Measurements from ENCODE around the gene MYL11. TPM values are rescaled to one million over a fixed set of nuclear protein-coding genes. Genes with fewer than 3 reads are reported as not detected.

The MYL11 gene
- polyA plus RNA-seq, 1 of the 3 experiments (the other 2 are of a cell fraction), result 0.23 TPM

DNA sequence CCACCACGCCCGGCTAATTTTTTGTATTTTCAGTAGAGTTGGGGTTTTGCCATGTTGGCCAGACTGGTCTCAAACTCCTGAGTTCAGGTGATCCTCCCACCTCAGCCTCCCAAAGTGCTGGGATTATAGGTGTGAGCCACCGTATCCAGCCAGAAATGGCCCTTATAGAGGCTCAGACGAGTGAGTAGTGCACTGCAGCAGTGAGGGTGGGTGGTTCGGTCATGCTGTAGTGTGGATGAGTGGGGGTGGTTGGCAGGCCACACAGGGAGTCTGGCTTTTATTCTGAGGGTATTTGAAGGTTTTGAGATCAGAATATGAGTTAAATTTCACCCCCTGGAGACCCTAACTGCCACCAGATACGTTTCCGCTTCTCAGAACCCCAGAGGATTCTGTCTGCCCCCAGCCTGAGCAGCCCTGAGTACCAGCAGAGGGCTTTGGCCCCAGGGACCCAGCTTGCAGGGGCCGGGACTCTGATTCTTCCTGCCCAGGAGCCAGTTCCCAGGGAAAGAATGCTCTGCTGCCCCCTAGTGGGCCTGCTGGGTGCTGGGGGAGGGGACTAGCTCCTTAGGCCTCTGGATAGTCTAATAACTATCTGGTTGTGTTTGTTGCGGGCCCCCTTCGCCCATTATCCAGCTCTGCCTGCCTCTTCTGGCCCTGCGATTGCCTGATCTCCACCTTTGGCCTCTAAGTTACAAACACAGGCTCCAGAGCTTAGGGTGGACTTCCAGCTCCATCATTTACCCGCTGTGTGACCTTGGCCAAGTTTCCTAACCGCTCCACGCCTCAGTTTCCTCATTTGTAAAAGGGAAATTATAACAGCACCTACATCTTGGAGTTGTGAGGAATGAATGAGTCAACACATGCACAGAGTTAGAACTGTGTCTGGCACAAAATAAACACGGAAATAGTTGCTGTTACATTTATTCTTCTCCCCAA lies 34.8 kb downstream of the MYL11 start (continued):
- TF ChIP-seq RCOR1 (IDR thresholded peaks at IDR 0.05; ENCODE audit: low read length) (no peak), FOXM1 (IDR thresholded peaks at IDR 0.05; ENCODE audit: low read depth) (no peak), YY1 (IDR thresholded peaks at IDR 0.05; ENCODE audit: low read depth) (no peak), USF2 (IDR thresholded peaks at IDR 0.05; ENCODE audit: borderline replicate concordance, low read depth, low read length) (no peak), NRF1 (IDR thresholded peaks at IDR 0.05; ENCODE audit: low read depth, low read length) (no peak), TAF1 (IDR thresholded peaks at IDR 0.05; ENCODE audit: borderline replicate concordance, low read depth, low read length) (peak; percentile 62; the same call in 1 of the 2 replicates), MXI1 (IDR thresholded peaks at IDR 0.05; ENCODE audit: low read depth, low read length) (no peak), JUND (IDR thresholded peaks at IDR 0.05) (no peak), IRF3 (IDR thresholded peaks at IDR 0.05; ENCODE audit: low read depth, low read length) (no peak), REST (IDR thresholded peaks at IDR 0.05; ENCODE audit: low read depth, low read length) (no peak), EP300 (IDR thresholded peaks at IDR 0.05; ENCODE audit: borderline replicate concordance in 1 of 2, low read depth in 1 of 2, low read length in 1 of 2) (no peak; a peak in 1 of 4 replicates), SMC3 (IDR thresholded peaks at IDR 0.05; ENCODE audit: low read depth, low read length) (peak; percentile 78), EZH2phosphoT487 (IDR thresholded peaks at IDR 0.05; ENCODE audit: borderline replicate concordance, low read depth) (no peak), SIN3A (IDR thresholded peaks at IDR 0.05; ENCODE audit: borderline replicate concordance, low read depth, low read length) (peak; percentile 87; the same call in 1 of the 2 replicates), ELF1 (IDR thresholded peaks at IDR 0.05) (no peak), MEF2A (IDR thresholded peaks at IDR 0.05; ENCODE audit: borderline replicate concordance, low read depth) (no peak), RXRA (IDR thresholded peaks at IDR 0.05; ENCODE audit: borderline replicate concordance, low read depth) (no peak)
- TF ChIP-seq, protein P1, sequence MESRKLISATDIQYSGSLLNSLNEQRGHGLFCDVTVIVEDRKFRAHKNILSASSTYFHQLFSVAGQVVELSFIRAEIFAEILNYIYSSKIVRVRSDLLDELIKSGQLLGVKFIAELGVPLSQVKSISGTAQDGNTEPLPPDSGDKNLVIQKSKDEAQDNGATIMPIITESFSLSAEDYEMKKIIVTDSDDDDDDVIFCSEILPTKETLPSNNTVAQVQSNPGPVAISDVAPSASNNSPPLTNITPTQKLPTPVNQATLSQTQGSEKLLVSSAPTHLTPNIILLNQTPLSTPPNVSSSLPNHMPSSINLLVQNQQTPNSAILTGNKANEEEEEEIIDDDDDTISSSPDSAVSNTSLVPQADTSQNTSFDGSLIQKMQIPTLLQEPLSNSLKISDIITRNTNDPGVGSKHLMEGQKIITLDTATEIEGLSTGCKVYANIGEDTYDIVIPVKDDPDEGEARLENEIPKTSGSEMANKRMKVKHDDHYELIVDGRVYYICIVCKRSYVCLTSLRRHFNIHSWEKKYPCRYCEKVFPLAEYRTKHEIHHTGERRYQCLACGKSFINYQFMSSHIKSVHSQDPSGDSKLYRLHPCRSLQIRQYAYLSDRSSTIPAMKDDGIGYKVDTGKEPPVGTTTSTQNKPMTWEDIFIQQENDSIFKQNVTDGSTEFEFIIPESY (IDR thresholded peaks at IDR 0.05; ENCODE audit: borderline replicate concordance, low read depth), result no peak
- TF ChIP-seq, protein P2, sequence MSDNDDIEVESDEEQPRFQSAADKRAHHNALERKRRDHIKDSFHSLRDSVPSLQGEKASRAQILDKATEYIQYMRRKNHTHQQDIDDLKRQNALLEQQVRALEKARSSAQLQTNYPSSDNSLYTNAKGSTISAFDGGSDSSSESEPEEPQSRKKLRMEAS (IDR thresholded peaks at IDR 0.05; ENCODE audit: low read depth), result no peak

All from SK-N-SH (cell line).